ENCODE data around the gene ATG4C. TPM values are rescaled to one million over a fixed set of nuclear protein-coding genes. Genes with fewer than 3 reads are reported as not detected.

Gene ATG4C
- total RNA-seq, 1 donor from 2014 or later, result 14.0 TPM

DNA sequence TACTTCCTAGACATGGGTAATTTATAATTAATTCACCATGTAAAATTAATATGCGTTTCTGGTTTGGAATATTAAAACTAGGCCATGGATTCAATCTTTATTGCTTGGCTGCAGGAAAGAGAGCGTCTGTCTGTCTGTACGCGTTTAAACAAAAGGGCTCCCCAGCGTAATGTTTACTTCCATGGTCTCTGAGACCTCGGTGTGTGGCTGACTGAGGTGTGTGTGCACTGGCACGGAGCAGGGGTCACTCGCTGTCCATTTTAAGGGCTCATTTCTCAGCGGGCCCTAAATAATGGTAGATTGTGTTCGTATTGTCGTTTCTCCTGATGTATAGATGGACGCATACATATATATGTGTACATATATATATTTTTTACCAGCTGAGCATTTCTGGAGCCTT lies 119.6 kb downstream of the ATG4C start:
- no peaks in the 10 kb centered on the region for H3K9me3 ChIP-seq
- no peak overlapping the region for H3K4me3 ChIP-seq
- intact Hi-C loops (cut with DNase I), result no loop called here
- TF ChIP-seq, protein P1, sequence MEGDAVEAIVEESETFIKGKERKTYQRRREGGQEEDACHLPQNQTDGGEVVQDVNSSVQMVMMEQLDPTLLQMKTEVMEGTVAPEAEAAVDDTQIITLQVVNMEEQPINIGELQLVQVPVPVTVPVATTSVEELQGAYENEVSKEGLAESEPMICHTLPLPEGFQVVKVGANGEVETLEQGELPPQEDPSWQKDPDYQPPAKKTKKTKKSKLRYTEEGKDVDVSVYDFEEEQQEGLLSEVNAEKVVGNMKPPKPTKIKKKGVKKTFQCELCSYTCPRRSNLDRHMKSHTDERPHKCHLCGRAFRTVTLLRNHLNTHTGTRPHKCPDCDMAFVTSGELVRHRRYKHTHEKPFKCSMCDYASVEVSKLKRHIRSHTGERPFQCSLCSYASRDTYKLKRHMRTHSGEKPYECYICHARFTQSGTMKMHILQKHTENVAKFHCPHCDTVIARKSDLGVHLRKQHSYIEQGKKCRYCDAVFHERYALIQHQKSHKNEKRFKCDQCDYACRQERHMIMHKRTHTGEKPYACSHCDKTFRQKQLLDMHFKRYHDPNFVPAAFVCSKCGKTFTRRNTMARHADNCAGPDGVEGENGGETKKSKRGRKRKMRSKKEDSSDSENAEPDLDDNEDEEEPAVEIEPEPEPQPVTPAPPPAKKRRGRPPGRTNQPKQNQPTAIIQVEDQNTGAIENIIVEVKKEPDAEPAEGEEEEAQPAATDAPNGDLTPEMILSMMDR (IDR thresholded peaks at IDR 0.05), result no peak
- no peaks in the 10 kb centered on the region for H3K27me3 ChIP-seq (ENCODE audit: low read depth)
- no peaks in the 10 kb centered on the region for H3K4me1 ChIP-seq
- H3K36me3 ChIP-seq, result no peaks in the 10 kb centered on the region
- no peak overlapping the region for H3K27ac ChIP-seq
- ATAC-seq (no peak), DNase-seq (no peak)

GRCh38 chr1:62903982-62904855 lies 120.3 kb downstream of the ATG4C start:
- DNase-seq, result no peak
- no peak overlapping the region for H3K27ac ChIP-seq
- H3K9me3 ChIP-seq, result no peaks in the 10 kb centered on the region
- TF ChIP-seq, protein P1 (IDR thresholded peaks at IDR 0.05), result no peak
- H3K4me1 ChIP-seq, result no peaks in the 10 kb centered on the region
- ATAC-seq, result no peak
- intact Hi-C loops (cut with DNase I), result no loop called here
- H3K4me3 ChIP-seq, result no peak overlapping the region
- H3K27me3 ChIP-seq (ENCODE audit: low read depth), result no peaks in the 10 kb centered on the region
- H3K36me3 ChIP-seq, result no peaks in the 10 kb centered on the region

DNA sequence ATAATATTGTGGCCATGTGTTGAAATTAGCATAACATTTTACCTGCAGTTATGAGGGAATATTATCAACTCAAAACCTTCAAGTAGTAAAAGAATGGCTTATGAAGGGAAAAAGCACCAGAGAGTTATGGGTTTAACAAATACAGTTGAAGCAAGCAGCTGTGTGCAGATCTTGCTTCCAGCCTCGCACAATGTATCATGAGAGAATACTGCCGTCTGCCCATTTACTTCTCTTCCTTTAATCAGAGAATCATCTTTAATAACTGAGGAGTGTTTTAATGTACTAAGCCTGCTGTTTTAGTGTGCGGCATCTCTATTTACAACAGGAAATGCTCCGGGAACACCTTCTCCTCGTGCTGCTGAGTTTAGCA lies 120.9 kb downstream of the ATG4C start:
- intact Hi-C loops (cut with DNase I), result no loop called here
- no peaks in the 10 kb centered on the region for H3K27me3 ChIP-seq (ENCODE audit: low read depth)
- DNase-seq, result no peak
- H3K9me3 ChIP-seq, result no peaks in the 10 kb centered on the region
- TF ChIP-seq, protein P1 (IDR thresholded peaks at IDR 0.05), result no peak
- no peak overlapping the region for H3K4me3 ChIP-seq
- ATAC-seq, result no peak
- no peak overlapping the region for H3K27ac ChIP-seq
- no peaks in the 10 kb centered on the region for H3K36me3 ChIP-seq
- no peaks in the 10 kb centered on the region for H3K4me1 ChIP-seq

- TF ChIP-seq, protein P1 (IDR thresholded peaks at IDR 0.05), result no peak
- DNase-seq (no peak), ATAC-seq (no peak)
- Histone ChIP-seq H3K36me3 (no peaks in the 10 kb centered on the region), H3K27ac (no peak overlapping the region), H3K4me1 (no peaks in the 10 kb centered on the region), H3K27me3 (ENCODE audit: low read depth) (no peaks in the 10 kb centered on the region), H3K4me3 (no peak overlapping the region), H3K9me3 (no peaks in the 10 kb centered on the region)
- intact Hi-C loops (cut with DNase I), result no loop called here
These were observed 121.4 kb downstream of the ATG4C start for GRCh38 chr1:62905309-62905708.

GRCh38 chr1:62905872-62906271 lies 121.9 kb downstream of the ATG4C start:
- H3K4me3 ChIP-seq, result no peak overlapping the region
- intact Hi-C loops (cut with DNase I), result no loop called here
- ATAC-seq (no peak), DNase-seq (no peak)
- no peaks in the 10 kb centered on the region for H3K4me1 ChIP-seq
- H3K36me3 ChIP-seq, result no peaks in the 10 kb centered on the region
- no peaks in the 10 kb centered on the region for H3K27me3 ChIP-seq (ENCODE audit: low read depth)
- H3K9me3 ChIP-seq, result no peaks in the 10 kb centered on the region
- H3K27ac ChIP-seq, result no peak overlapping the region
- TF ChIP-seq, protein P1 (IDR thresholded peaks at IDR 0.05), result no peak

All from lower lobe of right lung (tissue), 2 donors.